Left cardiac atrium (tissue), 4 donors: ENCODE data around the gene SCD5. TPM values are rescaled to one million over a fixed set of nuclear protein-coding genes. Genes with fewer than 3 reads are reported as not detected.

ENCODE experiments used
- ATAC-seq, 2 donors: fragments of 200-7000 bp; cut with Tn5 transposase; one replicate each; pipeline ENCODE4 v1.9.1; 2020; ENCODE audit warnings: mild to moderate bottlenecking in 2 of 2, moderate library complexity in 2 of 2
- DNase-seq: peaks from one replicate; pipeline ENCODE4 v3.0.0-alpha.2; 2020
- intact Hi-C, 2 donors: fragments of 100-400 bp; cut with DNase I; formaldehyde crosslinking; loops; one replicate each; pipeline versions ENCODE4 v1.14.1 to v1.15.1; 2022 to 2023
- total RNA-seq, 2 donors: library from RNA; stranded (reverse); fragmentation: NEBNext Ultra II Directional; extraction: Animal tissue kit (Norgen Biotek cat#: 25700); gene quantifications; one replicate each; pipeline ENCODE4 v1.2.1, GENCODE V29; 2021
- donor health status: DM: no; HTN: yes; CAD: no.
- donor health status: DM: no; HTN: yes; CAD: no; lungs with severe emphysema.
- donor health status: DM: yes; HTN: yes; CAD: no.
- donor health status: Dilated cardiomyopathy.

The SCD5 gene
- total RNA-seq, 2 donors from 2014 or later, result 7.1 to 9.1 TPM

GRCh38 chr4:82666970-82667665 is 131.5 kb downstream of the SCD5 start:
- intact Hi-C loops, result no loop called here
- DNase-seq (no peak), ATAC-seq (no peak)

- ATAC-seq, result no peak
- no peak for DNase-seq
- intact Hi-C loops, result no loop called here
Measured at GRCh38 chr4:82661181-82661992, 137.2 kb downstream of the SCD5 start.

- ATAC-seq, result no peak
- intact Hi-C loops, result no loop called here
Measured at GRCh38 chr4:82652062-82652461, 146.5 kb downstream of the SCD5 start.

GRCh38 chr4:82650868-82651267 is 147.7 kb downstream of the SCD5 start:
- intact Hi-C loops, result no loop called here

More at GRCh38 chr4:82652062-82652461, 146.5 kb downstream of the SCD5 start:
- no peak for DNase-seq

GRCh38 chr4:82648356-82648755 is 150.2 kb downstream of the SCD5 start:
- ATAC-seq, result no peak
- intact Hi-C loops, result no loop called here

More at GRCh38 chr4:82650868-82651267, 147.7 kb downstream of the SCD5 start:
- no peak for DNase-seq
- no peak for ATAC-seq

GRCh38 chr4:82645936-82646565 is 152.5 kb downstream of the SCD5 start:
- ATAC-seq, result no peak
- DNase-seq, result no peak
- intact Hi-C loops, result no loop called here

More at GRCh38 chr4:82648356-82648755, 150.2 kb downstream of the SCD5 start:
- no peak for DNase-seq

GRCh38 chr4:82644734-82645126 is 153.9 kb downstream of the SCD5 start:
- no peak for ATAC-seq
- DNase-seq, result no peak
- intact Hi-C loops, result no loop called here

- ATAC-seq, result no peak
- no peak for DNase-seq
- intact Hi-C loops, result no loop called here
Measured at GRCh38 chr4:82643994-82644733, 154.4 kb downstream of the SCD5 start.

GRCh38 chr4:82642331-82642730 is 156.3 kb downstream of the SCD5 start:
- intact Hi-C loops, result no loop called here

GRCh38 chr4:82640540-82640939 is 158.1 kb downstream of the SCD5 start:
- ATAC-seq (no peak), DNase-seq (no peak)
- intact Hi-C loops, result no loop called here

More at GRCh38 chr4:82642331-82642730, 156.3 kb downstream of the SCD5 start:
- DNase-seq (no peak), ATAC-seq (no peak)

GRCh38 chr4:82639971-82640370 is 158.6 kb downstream of the SCD5 start:
- no peak for DNase-seq
- intact Hi-C loops, result no loop called here
- ATAC-seq, result peak in 1 of 2 donors; percentile 55

- no peak for DNase-seq
- intact Hi-C loops, result no loop called here
- ATAC-seq, result no peak
Measured at GRCh38 chr4:82638479-82638878, 160.1 kb downstream of the SCD5 start.

- no peak for ATAC-seq
- DNase-seq, result no peak
- intact Hi-C loops, result no loop called here
Measured at GRCh38 chr4:82630079-82630478, 168.5 kb downstream of the SCD5 start.

- ATAC-seq (no peak), DNase-seq (no peak)
- intact Hi-C loops, result no loop called here
Measured at GRCh38 chr4:82629238-82630000, 169.2 kb downstream of the SCD5 start.

GRCh38 chr4:82626251-82626868 is 172.2 kb downstream of the SCD5 start:
- peak in 1 of 2 donors; percentile 50 for ATAC-seq

GRCh38 chr4:82624819-82625218 is 173.8 kb downstream of the SCD5 start:
- intact Hi-C loops, result no loop called here
- DNase-seq, result no peak
- ATAC-seq, result no peak

More at GRCh38 chr4:82626251-82626868, 172.2 kb downstream of the SCD5 start:
- intact Hi-C loops, result no loop called here
- no peak for DNase-seq

GRCh38 chr4:82623121-82623683 is 175.4 kb downstream of the SCD5 start:
- no peak for ATAC-seq
- intact Hi-C loops, result no loop called here
- no peak for DNase-seq

GRCh38 chr4:82621251-82621650 is 177.3 kb downstream of the SCD5 start:
- DNase-seq (no peak), ATAC-seq (no peak)
- intact Hi-C loops, result no loop called here
